Uterus (tissue), 4 donors: Measurements from ENCODE around the gene IL16. TPM values are rescaled to one million over a fixed set of nuclear protein-coding genes. Genes with fewer than 3 reads are reported as not detected.

ENCODE experiments used
- DNase-seq, 2 donors: peaks; one replicate each; pipeline ENCODE4 v3.0.0-alpha.2; 2019 to 2020
- H3K27ac ChIP-seq, 2 donors: fragments of 200-600 bp; sonication (generic); 1 replicate in 1 of 2; 2 replicates in 1 of 2; pipeline ENCODE4 v1.5.1; 2016 to 2018
- H3K27me3 ChIP-seq, 2 donors: fragments of 200-600 bp; sonication (generic); one replicate each; pipeline ENCODE4 v1.5.1; 2018 to 2019; ENCODE audit warnings: control low read depth in 1 of 2
- H3K36me3 ChIP-seq, 2 donors: fragments of 200-600 bp; sonication (generic); one replicate each; pipeline ENCODE4 v1.5.1; 2019; ENCODE audit warnings: control low read depth in 1 of 2
- H3K4me1 ChIP-seq, 2 donors: fragments of 200-600 bp; sonication (generic); one replicate each; pipeline ENCODE4 v1.5.1; 2018 to 2019; ENCODE audit warnings: control low read depth in 1 of 2
- H3K4me3 ChIP-seq, 2 donors: fragments of 200-600 bp; sonication (generic); 1 replicate in 1 of 2; 2 replicates in 1 of 2; pipeline ENCODE4 v1.5.1; 2018 to 2019; ENCODE audit warnings: mild to moderate bottlenecking in 1 of 2
- H3K9me3 ChIP-seq, 2 donors: fragments of 200-600 bp; sonication (generic); one replicate each; pipeline ENCODE4 v1.5.1; 2019; ENCODE audit warnings: control low read depth in 1 of 2
- CTCF ChIP-seq, 4 experiments: fragments of 200-600 bp in 2 of 4; fragments of 450-650 bp in 2 of 4; sonication (generic) in 2 of 4; IDR thresholded peaks; one replicate each; pipeline ENCODE4 v1.5.1; 2016 to 2019; ENCODE audit warnings: antibody characterized with exemption in 4 of 4, mild to moderate bottlenecking in 2 of 4, moderate library complexity in 1 of 4
- POLR2A ChIP-seq, 2 donors: fragments of 450-650 bp; IDR thresholded peaks; one replicate each; pipeline ENCODE4 v1.6.1; 2016; ENCODE audit warnings: antibody characterized with exemption in 2 of 2, mild to moderate bottlenecking in 1 of 2, moderate library complexity in 1 of 2
- intact Hi-C: fragments of 100-400 bp; cut with DNase I; formaldehyde crosslinking; loops from one replicate; pipeline ENCODE4 v1.15.1; 2023; ENCODE audit warnings: low total_unique reads
- total RNA-seq, 4 donors: library from RNA; depleted of rRNA in 3 of 4; stranded (reverse); fragments of >200 nt in 3 of 4; gene quantifications; one replicate each; pipeline versions ENCODE4 v1.1.0 to v1.2.4, GENCODE V29; 2014 to 2023
- donor health status: DM: yes; HTN: yes; CAD: no.

IL16 gene
- total RNA-seq, 4 donors from 2014 or later = 16.6 to 69.2 (median 23.1) TPM

- Histone ChIP-seq H3K4me1 (peaks cover 0 to 4% of the 10 kb centered on the region in 2 donors), H3K27me3 (no peaks in the 10 kb centered on the region), H3K36me3 (no peaks in the 10 kb centered on the region), H3K9me3 (peaks cover 0 to 9% of the 10 kb centered on the region in 2 donors), H3K27ac (peak overlapping the region in 1 of 2 donors; percentile 79), H3K4me3 (no peak overlapping the region)
- intact Hi-C loops = no loop called here
- TF ChIP-seq CTCF (IDR thresholded peaks at IDR 0.05) (no peak), POLR2A (IDR thresholded peaks at IDR 0.05) (no peak)
- DNase-seq = no peak
These were observed 76.5 kb downstream of the IL16 start for GRCh38 chr15:81273200-81273599.

- Histone ChIP-seq H3K9me3 (peaks cover 0 to 9% of the 10 kb centered on the region in 2 donors), H3K36me3 (no peaks in the 10 kb centered on the region), H3K27ac (peak overlapping the region; percentile 79 to 83), H3K27me3 (no peaks in the 10 kb centered on the region), H3K4me3 (no peak overlapping the region), H3K4me1 (peaks cover 0 to 4% of the 10 kb centered on the region in 2 donors)
- intact Hi-C loops = no loop called here
- no peak for TF ChIP-seq CTCF (IDR thresholded peaks at IDR 0.05)
- no peak for TF ChIP-seq POLR2A (IDR thresholded peaks at IDR 0.05)
- no peak for DNase-seq
These were observed 77.2 kb downstream of the IL16 start for GRCh38 chr15:81273855-81274254.

- no peak overlapping the region for H3K4me3 ChIP-seq
- H3K9me3 ChIP-seq = peaks cover 0 to 9% of the 10 kb centered on the region in 2 donors
- intact Hi-C loops = no loop called here
- H3K27me3 ChIP-seq = no peaks in the 10 kb centered on the region
- H3K36me3 ChIP-seq = no peaks in the 10 kb centered on the region
- no peak for DNase-seq
- peak overlapping the region; percentile 79 to 83 for H3K27ac ChIP-seq
- peaks cover 0 to 4% of the 10 kb centered on the region in 2 donors for H3K4me1 ChIP-seq
- no peak for TF ChIP-seq POLR2A (IDR thresholded peaks at IDR 0.05)
- no peak for TF ChIP-seq CTCF (IDR thresholded peaks at IDR 0.05)
These were observed 77.6 kb downstream of the IL16 start for GRCh38 chr15:81274255-81274654.

- Histone ChIP-seq H3K36me3 (no peaks in the 10 kb centered on the region), H3K27ac (peak overlapping the region; percentile 79 to 83), H3K4me1 (peaks cover 0 to 4% of the 10 kb centered on the region in 2 donors), H3K4me3 (no peak overlapping the region), H3K9me3 (peaks cover 0 to 9% of the 10 kb centered on the region in 2 donors), H3K27me3 (no peaks in the 10 kb centered on the region)
- intact Hi-C loops = loop anchor here (5.0 kb wide), 1 partner anchor 127 kb away; no protein-coding TSS in a partner anchor
- no peak for TF ChIP-seq POLR2A (IDR thresholded peaks at IDR 0.05)
- TF ChIP-seq CTCF (IDR thresholded peaks at IDR 0.05) = peak; percentile 81 to 89 (median 85)
- peak; percentile 81 to 83 for DNase-seq
These were observed 78.4 kb downstream of the IL16 start for GRCh38 chr15:81274931-81275707.

GRCh38 chr15:81275711-81276392, 79.2 kb downstream of the IL16 start:
- TF ChIP-seq CTCF (IDR thresholded peaks at IDR 0.05) = no peak
- no peak for TF ChIP-seq POLR2A (IDR thresholded peaks at IDR 0.05)
- no peak overlapping the region for H3K4me3 ChIP-seq
- no peak for DNase-seq
- no peaks in the 10 kb centered on the region for H3K27me3 ChIP-seq
- peaks cover 0 to 9% of the 10 kb centered on the region in 2 donors for H3K9me3 ChIP-seq
- peak overlapping the region; percentile 79 to 83 for H3K27ac ChIP-seq
- H3K4me1 ChIP-seq = peaks cover 0 to 4% of the 10 kb centered on the region in 2 donors
- intact Hi-C loops = loop anchor here (5.0 kb wide), 1 partner anchor 126 kb away; no protein-coding TSS in a partner anchor
- no peaks in the 10 kb centered on the region for H3K36me3 ChIP-seq
